AG09319 (cell line): ENCODE data around the gene YY1AP1.
"Not testable (repeated sequence)": the region's sequence is repeated elsewhere in the genome, so short reads cannot be mapped to it uniquely, and the experiment has no call there.

Experiments used
- DNase-seq: peaks from one replicate; pipeline ENCODE4 v3.0.0-alpha.2; 2010; ENCODE audit warnings: low read depth; ENCODE audit errors: extremely low read depth
- TF ChIP-seq, protein P1 (sequence below): IDR thresholded peaks from 2 replicates; pipeline ENCODE4 v1.5.1; 2011; ENCODE audit warnings: low read depth, mild to moderate bottlenecking, inconsistent platforms, low read length, moderate library complexity

Gene YY1AP1

GRCh38 chr1:155697046-155697445, 8.5 kb upstream of the YY1AP1 start:
- TF ChIP-seq, protein P1, sequence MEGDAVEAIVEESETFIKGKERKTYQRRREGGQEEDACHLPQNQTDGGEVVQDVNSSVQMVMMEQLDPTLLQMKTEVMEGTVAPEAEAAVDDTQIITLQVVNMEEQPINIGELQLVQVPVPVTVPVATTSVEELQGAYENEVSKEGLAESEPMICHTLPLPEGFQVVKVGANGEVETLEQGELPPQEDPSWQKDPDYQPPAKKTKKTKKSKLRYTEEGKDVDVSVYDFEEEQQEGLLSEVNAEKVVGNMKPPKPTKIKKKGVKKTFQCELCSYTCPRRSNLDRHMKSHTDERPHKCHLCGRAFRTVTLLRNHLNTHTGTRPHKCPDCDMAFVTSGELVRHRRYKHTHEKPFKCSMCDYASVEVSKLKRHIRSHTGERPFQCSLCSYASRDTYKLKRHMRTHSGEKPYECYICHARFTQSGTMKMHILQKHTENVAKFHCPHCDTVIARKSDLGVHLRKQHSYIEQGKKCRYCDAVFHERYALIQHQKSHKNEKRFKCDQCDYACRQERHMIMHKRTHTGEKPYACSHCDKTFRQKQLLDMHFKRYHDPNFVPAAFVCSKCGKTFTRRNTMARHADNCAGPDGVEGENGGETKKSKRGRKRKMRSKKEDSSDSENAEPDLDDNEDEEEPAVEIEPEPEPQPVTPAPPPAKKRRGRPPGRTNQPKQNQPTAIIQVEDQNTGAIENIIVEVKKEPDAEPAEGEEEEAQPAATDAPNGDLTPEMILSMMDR = no peak
- DNase-seq = no peak

DNA sequence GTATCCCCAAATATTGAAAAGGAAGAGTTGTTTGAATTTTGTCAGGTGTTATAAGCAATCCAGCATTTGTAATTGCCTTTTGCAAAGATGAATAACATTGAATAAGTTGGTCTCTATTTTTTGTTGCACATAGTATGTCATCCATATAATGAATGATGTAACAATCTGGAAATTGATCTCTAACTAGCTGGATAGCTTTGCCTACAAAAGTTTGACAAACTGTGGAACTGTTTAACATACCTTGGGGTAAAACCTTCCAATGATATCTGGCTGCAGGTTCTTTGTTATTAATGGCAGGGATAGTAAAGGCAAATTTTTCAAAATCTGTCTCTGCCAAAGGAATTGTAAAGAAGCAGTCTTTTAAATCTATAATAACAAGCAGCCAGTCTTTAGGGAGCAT, 8.0 kb upstream of the YY1AP1 start:
- no peak for DNase-seq

DNA sequence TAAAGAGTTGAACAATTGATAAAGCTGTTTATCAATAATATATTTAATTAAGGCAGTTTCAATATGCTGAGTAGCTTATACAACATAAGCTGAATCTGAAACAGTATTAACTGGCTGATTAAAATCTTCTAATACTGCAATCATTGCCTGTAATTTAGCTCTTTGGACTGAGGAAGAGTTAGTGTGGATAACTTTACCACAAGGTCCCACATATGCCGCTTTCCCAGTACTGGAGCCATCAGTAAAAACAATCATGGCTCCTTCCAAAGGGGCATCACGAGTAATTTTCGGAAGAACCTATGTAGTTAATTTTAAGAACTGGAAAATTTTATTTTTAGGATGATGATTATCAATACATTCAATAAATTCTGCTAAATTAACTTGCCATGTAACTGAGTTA, 7.0 kb upstream of the YY1AP1 start:
- TF ChIP-seq, protein P1 = no peak
- DNase-seq = no peak

More for the DNA sequence above, 8.0 kb upstream of the YY1AP1 start:
- TF ChIP-seq, protein P1 = no peak

DNA sequence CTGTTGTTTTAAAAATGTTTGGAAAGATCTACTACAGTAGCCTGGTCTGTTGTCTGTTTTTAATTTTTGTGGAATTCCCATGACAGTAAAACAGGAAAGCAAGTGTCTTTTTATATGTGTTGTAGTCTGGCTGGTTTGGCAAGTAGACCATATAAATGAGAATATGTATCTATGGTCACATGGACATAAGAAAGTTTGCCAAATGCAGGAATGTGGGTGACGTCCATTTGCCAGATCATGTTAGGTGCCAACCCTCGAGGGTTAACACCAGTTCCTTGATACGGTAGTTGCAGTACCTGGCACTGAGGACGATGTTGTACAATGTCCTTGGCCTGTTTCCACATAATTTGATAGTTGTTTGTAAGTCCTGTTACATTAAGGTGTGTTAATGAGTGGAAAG, 6.5 kb upstream of the YY1AP1 start:
- TF ChIP-seq, protein P1 = no peak
- DNase-seq = no peak

DNA sequence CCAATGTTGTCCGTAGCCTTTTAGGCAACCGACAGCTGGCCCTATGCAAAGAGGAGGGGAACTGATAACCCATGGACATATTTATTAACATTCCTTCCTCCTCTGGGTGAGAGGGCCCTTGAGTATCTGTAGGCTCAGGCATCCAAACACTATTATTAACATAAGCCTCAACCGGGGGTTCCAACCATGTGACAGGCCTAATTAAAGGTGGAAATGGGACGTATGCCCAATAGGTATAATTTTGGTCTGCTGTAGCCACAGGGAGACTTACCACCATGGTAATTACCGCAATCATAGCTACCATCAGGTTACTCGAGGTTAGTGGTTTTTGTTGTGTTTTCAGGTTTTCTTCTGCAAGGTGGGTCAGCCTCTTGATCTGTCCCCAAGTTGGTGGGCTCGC, 5.6 kb upstream of the YY1AP1 start:
- TF ChIP-seq, protein P1 = no peak
- no peak for DNase-seq

- no peak for DNase-seq
- TF ChIP-seq, protein P1 = no peak
Observed at GRCh38 chr1:155691992-155692528, 3.5 kb upstream of the YY1AP1 start.

DNA sequence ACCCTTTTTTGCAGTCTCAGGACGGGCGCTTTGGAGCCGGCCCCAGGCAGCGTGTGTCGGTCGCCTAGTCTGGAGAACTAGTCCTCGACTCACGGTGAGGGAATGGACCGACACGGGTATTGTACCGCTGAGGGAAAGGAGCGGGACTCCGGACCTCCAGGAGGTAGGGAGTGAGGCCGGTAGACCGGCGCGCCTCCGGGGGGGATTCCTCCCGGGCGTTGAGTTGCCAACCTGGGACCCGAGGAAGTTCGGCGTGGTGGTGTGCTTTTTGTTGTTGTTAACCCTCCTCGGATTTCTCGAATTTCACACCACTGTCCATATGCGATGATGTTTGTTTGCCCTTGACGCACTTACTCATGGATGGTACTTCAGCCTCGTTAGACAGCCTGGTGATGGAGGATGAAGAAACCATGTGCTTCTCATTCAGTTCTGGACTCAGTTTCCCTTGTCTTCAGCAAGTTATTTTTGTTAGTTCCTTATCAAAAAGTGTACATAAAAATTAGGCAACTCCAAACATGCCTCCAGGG, 570 bp upstream of the YY1AP1 start, which contains the start of gene DAP3:
Gene DAP3 (plus strand): TSS at position 11 of the 527 bp plus-strand sequence. CDS start 20,689 bp downstream, outside the sequence.
- DNase-seq = not testable (repeated sequence)

GRCh38 chr1:155687705-155688323, 760 bp downstream of the YY1AP1 start:
- DNase-seq = not testable (repeated sequence)
